Prostate gland (tissue), 2 donors: ENCODE data around the gene ELMO1.

Source experiments
- CTCF ChIP-seq, 4 experiments: fragments of 200-600 bp in 2 of 4; fragments of 450-650 bp in 2 of 4; sonication (generic) in 2 of 4; IDR thresholded peaks; 1 replicate in 3 of 4; 2 replicates in 1 of 4; pipeline ENCODE4 v1.5.1; 2016 to 2019; ENCODE audit warnings: antibody characterized with exemption in 4 of 4, mild to moderate bottlenecking in 2 of 4, moderate library complexity in 2 of 4
- POLR2A ChIP-seq: fragments of 450-650 bp; IDR thresholded peaks from one replicate; pipeline ENCODE4 v1.6.1; 2016; ENCODE audit warnings: antibody characterized with exemption, mild to moderate bottlenecking
- POLR2AphosphoS5 ChIP-seq: sonication (generic); formaldehyde crosslinking; IDR thresholded peaks from one replicate; pipeline ENCODE4 v1.6.1; 2017; ENCODE audit warnings: antibody characterized with exemption

GRCh38 chr7:36810032-36810431, 638.6 kb downstream of the ELMO1 start:
- TF ChIP-seq CTCF (IDR thresholded peaks at IDR 0.05): no peak
- no peak for TF ChIP-seq POLR2AphosphoS5
- TF ChIP-seq POLR2A: no peak
